ENCODE results near the gene ITCH.
"Not testable (repeated sequence)": the region's sequence is repeated elsewhere in the genome, so short reads cannot be mapped to it uniquely, and the experiment has no call there.

Gene ITCH

DNA sequence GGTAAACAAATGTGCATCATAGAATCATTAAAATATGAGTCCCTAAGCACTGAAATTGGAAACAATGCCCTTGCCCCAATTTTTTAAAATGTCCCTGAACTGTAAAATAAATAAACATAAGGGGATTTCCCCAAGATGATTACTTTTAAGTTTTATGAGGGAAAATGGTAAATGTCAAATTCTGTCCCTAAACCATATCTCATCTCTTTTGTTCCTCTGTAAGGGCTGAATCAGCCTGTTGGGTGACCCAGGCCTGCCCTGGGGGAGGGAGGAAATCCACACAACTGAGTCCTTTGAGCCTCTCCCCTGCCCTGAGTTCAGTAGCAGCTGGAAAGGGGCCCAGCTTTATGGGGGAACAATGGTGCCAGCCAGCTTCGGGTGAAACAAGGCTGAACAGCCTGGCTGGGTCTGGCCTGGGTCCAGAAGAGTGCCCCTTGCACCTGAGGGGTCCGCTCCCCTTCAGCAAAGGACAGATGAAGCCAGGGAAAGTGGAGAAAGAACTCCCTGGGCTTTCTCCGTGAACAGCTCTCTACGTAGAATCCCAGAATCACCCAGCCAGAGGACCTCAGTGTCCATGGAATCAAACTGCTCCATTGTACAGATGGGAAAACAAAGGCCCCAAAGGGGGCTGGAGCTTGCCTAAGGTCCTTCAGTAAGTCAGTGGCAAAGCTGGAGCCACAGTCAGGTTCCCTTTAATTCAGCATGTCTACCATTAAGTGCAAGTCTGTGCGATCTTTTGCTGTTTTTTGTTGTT lies 28.2 kb upstream of the ITCH start:
- TF ChIP-seq, protein P1, sequence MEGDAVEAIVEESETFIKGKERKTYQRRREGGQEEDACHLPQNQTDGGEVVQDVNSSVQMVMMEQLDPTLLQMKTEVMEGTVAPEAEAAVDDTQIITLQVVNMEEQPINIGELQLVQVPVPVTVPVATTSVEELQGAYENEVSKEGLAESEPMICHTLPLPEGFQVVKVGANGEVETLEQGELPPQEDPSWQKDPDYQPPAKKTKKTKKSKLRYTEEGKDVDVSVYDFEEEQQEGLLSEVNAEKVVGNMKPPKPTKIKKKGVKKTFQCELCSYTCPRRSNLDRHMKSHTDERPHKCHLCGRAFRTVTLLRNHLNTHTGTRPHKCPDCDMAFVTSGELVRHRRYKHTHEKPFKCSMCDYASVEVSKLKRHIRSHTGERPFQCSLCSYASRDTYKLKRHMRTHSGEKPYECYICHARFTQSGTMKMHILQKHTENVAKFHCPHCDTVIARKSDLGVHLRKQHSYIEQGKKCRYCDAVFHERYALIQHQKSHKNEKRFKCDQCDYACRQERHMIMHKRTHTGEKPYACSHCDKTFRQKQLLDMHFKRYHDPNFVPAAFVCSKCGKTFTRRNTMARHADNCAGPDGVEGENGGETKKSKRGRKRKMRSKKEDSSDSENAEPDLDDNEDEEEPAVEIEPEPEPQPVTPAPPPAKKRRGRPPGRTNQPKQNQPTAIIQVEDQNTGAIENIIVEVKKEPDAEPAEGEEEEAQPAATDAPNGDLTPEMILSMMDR (IDR thresholded peaks at IDR 0.05; ENCODE audit: insufficient read depth, low read depth, low read length, missing control alignments), result no peak
- DNase-seq (ENCODE audit: low read depth), result no peak
- no peak overlapping the region for H3K4me3 ChIP-seq (ENCODE audit: low read depth, low read length)

DNA sequence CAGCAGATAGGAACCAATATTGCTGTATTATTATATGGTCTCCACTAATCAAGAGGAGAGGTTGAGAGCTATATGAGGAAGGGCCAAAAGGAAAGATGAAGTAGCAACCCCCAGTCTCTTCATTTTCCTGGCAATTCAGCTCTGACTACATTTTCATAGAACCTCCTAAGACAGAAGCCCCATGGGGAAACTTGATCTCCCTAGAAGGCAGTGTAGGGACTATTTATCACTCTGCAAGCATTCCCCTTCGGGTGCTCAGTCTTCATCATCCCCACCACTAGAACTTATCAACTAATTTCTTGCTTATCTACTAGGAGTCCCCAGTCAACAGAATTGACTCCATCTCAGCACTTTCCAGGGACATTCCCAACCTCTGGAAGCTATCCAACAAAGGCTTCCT lies 25.5 kb upstream of the ITCH start:
- TF ChIP-seq, protein P1 (IDR thresholded peaks at IDR 0.05; ENCODE audit: insufficient read depth, low read depth, low read length, missing control alignments), result no peak
- no peak for DNase-seq (ENCODE audit: low read depth)
- no peak overlapping the region for H3K4me3 ChIP-seq (ENCODE audit: low read depth, low read length)

DNA sequence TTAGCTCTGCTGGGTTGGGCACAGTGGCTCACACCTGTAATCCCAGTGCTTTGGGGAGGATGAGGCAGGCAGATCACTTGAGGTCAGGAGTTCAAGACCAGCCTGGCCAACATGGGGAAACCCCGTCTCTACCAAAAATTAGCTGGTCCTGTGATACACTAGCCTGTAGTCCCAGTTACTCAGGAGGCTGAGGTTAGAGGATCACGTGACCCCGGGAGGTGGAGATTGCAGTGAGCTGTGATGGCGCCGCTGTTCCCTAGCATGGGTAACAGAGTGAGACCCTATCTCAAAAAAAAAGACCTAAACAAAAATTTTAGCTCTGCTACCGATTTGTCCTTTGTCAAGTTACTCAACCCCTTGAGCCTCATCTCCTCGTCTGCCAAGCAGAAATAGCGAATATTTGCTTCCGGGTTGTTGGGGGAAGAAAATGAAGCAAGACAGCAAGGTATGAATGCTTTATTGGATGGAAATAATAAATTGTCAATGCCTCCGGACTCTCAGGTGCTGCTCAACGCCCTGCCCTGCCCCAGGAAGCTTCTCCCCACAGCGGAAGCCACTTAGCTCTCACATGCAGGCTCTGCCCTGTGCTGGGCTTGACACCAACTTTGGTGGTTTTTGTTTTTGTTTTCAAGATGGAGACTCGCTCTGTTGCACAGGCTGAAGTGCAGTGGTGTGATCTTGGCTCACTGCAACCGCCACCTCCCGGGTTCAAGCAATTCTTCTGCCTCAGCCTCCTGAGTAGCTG lies 24.9 kb upstream of the ITCH start:
- TF ChIP-seq, protein P1 (IDR thresholded peaks at IDR 0.05; ENCODE audit: insufficient read depth, low read depth, low read length, missing control alignments), result no peak
- peak overlapping the region; percentile 61 for H3K4me3 ChIP-seq (ENCODE audit: low read depth, low read length)
- DNase-seq (ENCODE audit: low read depth), result peak; percentile 79

DNA sequence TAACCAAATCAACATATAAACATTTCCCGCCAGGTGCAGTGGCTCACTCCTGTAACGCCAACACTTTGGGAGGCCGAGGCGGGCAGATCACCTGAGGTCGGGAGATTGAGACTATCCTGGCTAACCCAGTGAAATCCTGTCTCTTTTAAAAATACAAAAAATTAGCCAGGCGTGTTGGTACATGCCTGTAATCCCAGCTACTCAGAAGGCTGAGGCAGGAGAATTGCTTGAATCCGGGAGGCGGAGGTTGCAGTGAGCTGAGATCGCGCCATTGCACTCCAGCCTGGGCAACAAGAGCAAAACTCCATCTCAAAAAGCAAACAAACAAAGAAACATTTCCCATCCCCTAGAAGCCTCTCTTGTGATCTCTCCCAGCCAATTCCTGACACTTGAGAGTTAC lies 22.3 kb upstream of the ITCH start:
- DNase-seq (ENCODE audit: low read depth); H3K4me3 ChIP-seq (ENCODE audit: low read depth, low read length): not testable (repeated sequence)

DNA sequence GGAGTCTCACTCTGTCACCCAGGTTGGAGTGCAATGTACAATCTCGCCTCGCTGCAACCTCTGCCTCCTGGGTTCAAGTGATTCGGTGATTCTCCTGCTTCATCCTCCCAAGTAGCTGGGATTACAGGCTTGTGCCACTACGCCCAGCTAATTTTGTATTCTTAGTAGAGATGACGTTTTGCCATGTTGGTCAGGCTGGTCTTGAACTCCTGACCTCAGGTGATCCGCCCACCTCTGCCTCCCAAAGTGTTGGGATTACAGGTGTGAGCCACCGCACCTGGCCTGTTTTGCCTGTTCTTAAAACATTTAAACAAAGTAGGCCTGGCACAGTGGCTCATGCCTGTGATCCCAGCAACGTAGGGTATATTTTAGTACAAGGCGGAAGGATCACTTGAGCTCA lies 21.9 kb upstream of the ITCH start:
- not testable (repeated sequence) for DNase-seq (ENCODE audit: low read depth); H3K4me3 ChIP-seq (ENCODE audit: low read depth, low read length)

DNA sequence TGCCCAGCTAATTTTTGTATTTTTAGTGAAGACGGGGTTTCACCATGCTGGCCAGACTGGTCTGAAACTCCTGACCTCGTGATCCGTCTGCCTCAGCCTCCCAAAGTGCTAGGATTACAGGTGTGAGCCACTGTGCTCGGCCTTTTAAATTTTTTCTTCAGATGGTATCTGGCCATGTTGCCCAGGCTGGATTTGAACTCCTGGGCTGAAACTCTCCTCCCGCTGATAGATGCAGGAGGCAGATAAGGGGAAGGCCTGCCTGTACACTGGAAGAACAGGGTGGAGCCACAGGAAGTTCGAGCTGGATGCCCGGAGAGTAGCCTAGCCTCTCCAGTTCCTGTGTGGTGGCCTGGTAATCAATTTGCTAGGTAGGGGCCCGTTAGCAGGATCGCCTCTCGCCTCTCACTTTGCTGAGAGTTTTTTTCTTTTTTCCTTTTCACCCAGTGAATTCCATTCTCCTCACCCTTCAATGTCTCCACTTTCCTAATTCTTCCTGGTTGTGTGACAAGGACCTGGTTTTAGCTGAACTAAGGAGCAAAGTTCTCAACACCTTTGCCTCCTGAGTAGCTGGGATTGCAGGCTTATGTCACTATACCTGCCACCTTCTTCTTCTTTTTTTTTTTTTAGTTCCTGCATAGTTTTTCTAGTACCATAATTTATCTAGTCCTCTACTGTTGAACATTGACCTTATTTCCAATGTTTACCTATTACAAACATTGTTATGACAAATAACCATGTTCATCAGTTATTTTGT lies 19.4 kb upstream of the ITCH start:
- H3K4me3 ChIP-seq (ENCODE audit: low read depth, low read length), result no peak overlapping the region
- DNase-seq (ENCODE audit: low read depth), result no peak
- TF ChIP-seq, protein P1 (IDR thresholded peaks at IDR 0.05; ENCODE audit: insufficient read depth, low read depth, low read length, missing control alignments), result no peak

DNA sequence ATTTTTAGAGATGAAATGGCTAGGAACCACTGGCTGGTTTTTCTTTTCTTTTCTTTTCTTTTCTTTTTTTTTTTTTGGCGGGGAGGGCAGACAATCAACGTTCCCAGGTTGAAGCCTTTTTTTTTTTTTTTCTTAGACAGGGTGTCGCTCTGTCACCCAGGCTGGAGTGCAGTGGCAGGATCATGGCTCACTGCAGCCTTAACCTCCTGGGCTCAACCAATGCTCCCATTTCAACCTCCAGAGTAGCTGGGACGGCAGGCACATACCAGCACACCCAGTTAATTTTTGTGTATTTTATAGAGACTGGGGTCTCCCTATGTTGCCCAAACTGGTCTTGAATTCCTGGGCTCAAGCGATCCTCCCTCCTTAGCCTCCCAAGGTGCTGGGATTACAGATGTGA lies 18.8 kb upstream of the ITCH start:
- DNase-seq (ENCODE audit: low read depth), result no peak
- no peak overlapping the region for H3K4me3 ChIP-seq (ENCODE audit: low read depth, low read length)
- TF ChIP-seq, protein P1 (IDR thresholded peaks at IDR 0.05; ENCODE audit: insufficient read depth, low read depth, low read length, missing control alignments), result no peak

Measured in GM12865 (cell line).